ENCODE measurements around the gene TUBGCP3. TPM values are rescaled to one million over a fixed set of nuclear protein-coding genes. Genes with fewer than 3 reads are reported as not detected.

The TUBGCP3 gene
- total RNA-seq, 1 donor from 2014 or later, result 69.3 TPM

DNA sequence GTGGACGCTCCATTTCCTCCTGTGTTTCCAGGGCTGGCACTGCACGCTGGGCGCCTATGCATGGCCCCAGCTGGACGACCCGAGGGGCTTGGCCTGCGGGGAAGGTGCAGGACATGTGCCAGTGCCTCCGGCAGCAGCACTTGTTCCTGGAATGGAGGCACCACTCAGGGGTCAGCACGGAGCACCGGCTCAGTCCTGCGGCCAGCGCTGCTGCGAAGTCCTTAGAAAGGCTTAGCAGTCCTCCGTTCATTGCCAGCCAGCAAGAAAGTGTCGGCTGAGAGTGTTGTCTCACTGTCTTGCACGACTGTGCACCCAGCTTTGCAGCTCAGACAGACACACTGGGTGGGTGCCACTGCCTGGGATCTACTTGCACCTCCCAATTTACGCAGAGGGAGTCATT is 36.1 kb upstream of the TUBGCP3 start:
- no peaks in the 10 kb centered on the region for H3K9me3 Mint-ChIP-seq
- no peak overlapping the region for H3K27ac Mint-ChIP-seq
- H3K27me3 Mint-ChIP-seq, result peaks cover 2% of the 10 kb centered on the region
- H3K4me1 Mint-ChIP-seq, result no peaks in the 10 kb centered on the region
- H3K4me3 Mint-ChIP-seq, result no peak overlapping the region
- H3K36me3 Mint-ChIP-seq (ENCODE audit: low read depth), result no peaks in the 10 kb centered on the region
- intact Hi-C loops (cut with micrococcal nuclease), result no loop called here
- DNase-seq, result no peak

DNA sequence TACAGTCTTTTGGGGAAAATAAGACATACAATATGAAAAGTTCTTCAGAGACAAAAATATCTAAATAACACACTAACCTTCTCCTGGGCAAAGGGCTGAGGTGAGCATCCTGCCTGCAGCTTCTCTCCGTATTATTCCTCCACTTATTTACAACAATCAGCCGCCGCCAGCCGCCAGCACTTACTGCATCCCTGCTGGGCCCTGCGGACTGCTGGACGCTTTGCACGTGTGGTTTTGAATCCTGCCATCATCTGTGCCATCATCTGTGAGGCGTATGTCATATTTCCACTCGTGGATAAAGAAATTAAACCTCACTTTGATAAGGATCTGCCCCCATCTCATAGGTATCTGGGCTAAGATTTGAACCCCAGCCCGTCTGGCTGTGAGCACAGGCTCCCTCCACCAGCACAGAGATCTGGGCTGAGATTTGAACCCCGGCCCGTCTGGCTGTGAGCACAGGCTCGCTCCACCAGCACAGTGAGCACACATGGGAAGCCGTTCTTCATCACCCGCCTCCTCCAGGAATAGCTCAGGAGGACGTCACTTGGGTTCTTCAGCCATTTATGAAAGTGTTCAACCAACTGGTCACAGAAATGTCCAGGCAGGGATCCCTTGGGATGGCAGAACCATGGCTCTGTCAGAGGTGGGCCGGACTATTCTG is 35.2 kb upstream of the TUBGCP3 start:
- no peak for DNase-seq
- H3K36me3 Mint-ChIP-seq (ENCODE audit: low read depth), result no peaks in the 10 kb centered on the region
- H3K27ac Mint-ChIP-seq, result no peak overlapping the region
- intact Hi-C loops (cut with micrococcal nuclease), result no loop called here
- H3K4me3 Mint-ChIP-seq, result no peak overlapping the region
- no peaks in the 10 kb centered on the region for H3K9me3 Mint-ChIP-seq
- H3K4me1 Mint-ChIP-seq, result no peaks in the 10 kb centered on the region
- H3K27me3 Mint-ChIP-seq, result peaks cover under 1% of the 10 kb centered on the region

DNA sequence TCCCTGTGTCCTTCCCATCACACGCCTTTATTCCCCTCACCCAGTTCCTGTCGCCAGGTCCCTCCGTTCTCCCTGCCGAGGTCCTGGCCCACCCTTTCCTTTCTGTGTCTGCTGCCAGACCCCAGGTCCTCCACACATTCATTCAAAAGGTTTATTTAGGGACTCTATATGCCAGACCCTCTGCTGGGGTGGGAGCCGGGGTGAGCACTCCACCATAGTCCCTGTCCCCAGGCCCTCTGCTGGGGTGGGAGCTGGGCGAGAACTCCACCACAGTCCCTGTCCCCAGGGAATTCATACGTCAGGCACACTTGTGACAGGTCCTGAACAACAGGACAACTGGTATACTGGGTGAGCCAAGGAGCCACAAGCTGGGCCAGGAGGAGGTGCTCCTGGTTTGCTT is 34.4 kb upstream of the TUBGCP3 start:
- H3K4me1 Mint-ChIP-seq, result no peaks in the 10 kb centered on the region
- intact Hi-C loops (cut with micrococcal nuclease), result no loop called here
- no peak for DNase-seq

DNA sequence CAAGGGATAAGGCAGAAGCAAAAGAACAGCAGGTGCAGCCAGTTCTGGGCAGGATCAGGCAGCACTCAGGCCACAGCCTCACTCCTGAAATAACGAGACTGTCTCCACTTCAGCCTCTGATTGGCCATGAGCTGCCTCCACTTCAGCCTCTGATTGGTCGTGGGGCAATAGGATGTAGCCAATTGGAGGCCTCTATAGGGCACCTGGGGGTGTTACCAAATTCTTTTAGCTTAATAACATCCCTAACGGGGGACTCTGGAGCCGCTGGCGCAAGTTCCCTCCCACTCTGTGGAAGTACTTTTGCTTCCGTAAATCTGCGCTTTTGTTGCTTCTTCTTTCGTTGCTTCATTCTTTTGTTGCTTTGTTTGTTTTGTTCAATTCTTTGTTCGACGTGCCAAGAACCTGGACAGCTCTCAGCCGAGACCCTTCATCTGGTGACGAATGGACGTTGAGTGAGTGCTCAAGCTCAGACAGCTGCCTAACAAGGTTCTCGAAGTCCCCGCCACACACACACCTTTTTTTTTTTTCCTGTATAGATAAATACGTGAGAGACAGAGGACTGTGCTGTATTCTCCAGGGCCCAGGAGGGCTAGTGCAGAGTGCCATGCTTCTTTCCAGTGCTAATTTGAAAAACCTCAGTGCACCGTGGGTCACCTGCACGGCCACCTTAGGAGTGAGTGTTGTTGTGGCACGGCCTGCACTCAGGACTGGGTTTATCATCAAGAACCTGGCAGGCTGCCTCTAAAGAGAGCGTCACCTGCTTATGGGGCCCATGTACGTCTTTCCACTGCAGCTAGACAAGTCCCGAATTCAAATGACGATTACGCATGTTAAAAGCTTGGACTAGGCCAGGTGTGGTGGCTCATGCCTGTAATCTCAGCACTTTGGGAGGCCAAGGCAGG is 32.0 kb upstream of the TUBGCP3 start:
- Mint-ChIP-seq H3K27ac (no peak overlapping the region), H3K27me3 (peaks cover 3% of the 10 kb centered on the region), H3K4me1 (peaks cover 2% of the 10 kb centered on the region), H3K36me3 (ENCODE audit: low read depth) (no peaks in the 10 kb centered on the region), H3K4me3 (no peak overlapping the region), H3K9me3 (no peaks in the 10 kb centered on the region)
- no peak for DNase-seq
- intact Hi-C loops (cut with micrococcal nuclease), result no loop called here

More for the DNA sequence above, 34.4 kb upstream of the TUBGCP3 start:
- H3K27ac Mint-ChIP-seq, result no peak overlapping the region
- H3K9me3 Mint-ChIP-seq, result no peaks in the 10 kb centered on the region
- H3K4me3 Mint-ChIP-seq, result no peak overlapping the region
- H3K27me3 Mint-ChIP-seq, result no peaks in the 10 kb centered on the region
- H3K36me3 Mint-ChIP-seq (ENCODE audit: low read depth), result no peaks in the 10 kb centered on the region

DNA sequence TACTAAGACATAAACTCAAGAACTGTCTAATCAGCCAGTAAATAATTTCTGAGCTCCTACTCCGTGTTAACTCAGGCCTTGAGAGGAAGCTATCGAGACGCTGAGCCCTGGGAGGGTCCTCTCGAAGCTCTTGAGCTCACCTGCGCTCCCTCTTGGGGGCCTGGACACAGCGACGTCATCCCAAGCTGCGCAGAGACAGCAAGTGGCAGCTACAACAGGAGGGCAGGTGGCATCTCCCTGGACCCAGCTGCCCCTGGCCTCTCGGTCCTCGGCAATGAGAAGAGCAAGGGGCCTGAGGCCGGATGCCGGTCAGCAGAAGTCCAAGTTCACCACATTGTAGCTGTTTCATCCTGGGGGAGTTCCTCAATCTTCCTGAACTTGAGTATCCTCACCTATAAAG is 30.5 kb upstream of the TUBGCP3 start:
- Mint-ChIP-seq H3K9me3 (no peaks in the 10 kb centered on the region), H3K27ac (no peak overlapping the region), H3K4me1 (peaks cover 2% of the 10 kb centered on the region), H3K36me3 (ENCODE audit: low read depth) (no peaks in the 10 kb centered on the region), H3K4me3 (no peak overlapping the region), H3K27me3 (peaks cover 9% of the 10 kb centered on the region)
- DNase-seq, result no peak
- intact Hi-C loops (cut with micrococcal nuclease), result no loop called here

DNA sequence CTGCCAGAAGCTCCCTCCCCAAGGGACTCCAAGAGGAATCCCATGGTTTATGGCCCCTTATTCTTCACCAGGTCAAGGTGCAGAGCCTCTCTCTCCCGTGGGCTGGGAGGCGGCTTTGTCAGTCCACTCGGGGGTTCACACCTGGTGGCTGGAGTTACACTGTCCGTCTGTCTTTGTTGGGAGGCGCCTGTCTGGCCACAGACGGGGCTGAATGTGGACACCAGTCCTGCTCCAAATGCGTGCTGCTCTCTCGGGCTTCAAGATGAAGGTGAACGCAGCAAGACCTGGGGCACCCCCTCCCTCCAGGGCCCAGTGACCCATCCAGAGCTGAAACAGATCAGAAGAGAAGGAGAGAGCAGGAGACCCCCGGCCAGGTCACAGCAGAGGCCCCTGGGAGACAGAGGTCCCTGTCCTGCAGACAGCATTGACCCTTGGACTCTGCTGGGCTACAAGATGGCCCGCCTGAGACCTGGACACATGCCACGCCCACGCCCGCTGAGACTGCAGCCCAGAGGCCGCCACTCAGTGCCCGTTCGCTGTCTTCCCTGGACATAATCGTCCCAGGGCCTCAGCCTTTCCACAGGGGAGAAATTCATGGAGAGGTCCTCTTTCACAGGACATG is 29.9 kb upstream of the TUBGCP3 start:
- Mint-ChIP-seq H3K4me3 (no peak overlapping the region), H3K27me3 (peaks cover 9% of the 10 kb centered on the region), H3K4me1 (peaks cover 2% of the 10 kb centered on the region), H3K36me3 (ENCODE audit: low read depth) (no peaks in the 10 kb centered on the region), H3K9me3 (no peaks in the 10 kb centered on the region), H3K27ac (no peak overlapping the region)
- intact Hi-C loops (cut with micrococcal nuclease), result no loop called here
- DNase-seq, result no peak

DNA sequence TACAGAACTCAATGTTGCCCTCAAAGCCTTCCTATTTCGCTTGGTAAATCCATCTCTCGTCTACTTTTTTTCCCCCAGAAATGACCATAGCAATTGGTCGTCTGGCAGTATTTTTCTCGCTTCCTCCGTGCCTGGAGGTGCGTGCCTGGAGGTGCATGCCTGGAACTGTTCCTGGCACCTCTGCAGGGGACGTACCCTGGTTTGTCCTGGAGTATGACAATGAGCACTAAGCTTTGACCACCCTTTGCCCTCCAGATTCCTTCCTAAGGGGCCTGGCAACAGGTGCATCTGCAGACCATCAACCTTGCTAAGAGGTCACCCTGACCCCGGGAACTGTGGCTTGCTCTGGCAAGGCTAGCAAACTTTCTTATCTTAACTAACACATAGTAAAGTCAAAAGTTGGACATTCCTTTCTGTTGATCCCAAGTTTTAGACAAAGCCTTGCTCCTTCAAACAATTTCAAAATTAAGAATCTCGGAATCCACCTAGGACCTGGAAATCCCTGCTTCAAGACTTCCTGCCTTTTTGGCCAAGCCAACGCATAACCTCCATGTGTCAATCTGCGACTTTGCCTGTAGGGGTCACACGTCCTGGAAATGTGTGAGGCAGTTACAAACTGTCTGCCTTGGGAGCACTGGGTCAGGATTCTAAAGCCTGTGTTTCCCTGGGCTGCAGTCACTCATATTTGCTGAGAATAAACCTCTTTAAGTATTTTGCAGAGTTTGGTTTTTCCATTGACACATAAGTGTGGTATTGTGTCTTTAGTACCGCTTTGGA is 28.8 kb upstream of the TUBGCP3 start:
- Mint-ChIP-seq H3K4me3 (no peak overlapping the region), H3K4me1 (peaks cover 2% of the 10 kb centered on the region), H3K27me3 (peaks cover 13% of the 10 kb centered on the region), H3K27ac (no peak overlapping the region), H3K9me3 (no peaks in the 10 kb centered on the region), H3K36me3 (ENCODE audit: low read depth) (no peaks in the 10 kb centered on the region)
- DNase-seq, result peak; percentile 73
- intact Hi-C loops (cut with micrococcal nuclease), result no loop called here

DNA sequence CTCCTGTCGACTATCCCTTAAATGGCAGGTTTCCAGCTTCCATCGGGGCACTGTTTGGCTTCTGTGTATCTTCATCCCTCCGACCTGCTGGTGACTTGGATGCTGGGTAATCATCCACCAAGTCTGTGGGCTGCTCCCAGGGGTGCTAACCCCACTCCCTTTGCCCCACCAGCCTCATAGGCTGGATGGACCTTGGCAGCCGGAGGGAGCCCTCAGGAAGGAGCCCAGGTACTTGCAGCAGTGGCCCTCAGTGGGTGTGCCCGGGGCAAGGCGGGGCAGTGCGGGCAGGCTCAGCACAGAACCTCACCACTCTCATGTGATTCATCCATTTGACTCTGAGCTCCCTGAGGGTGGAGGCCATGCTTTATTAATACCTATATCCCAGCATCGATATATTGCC is 27.4 kb upstream of the TUBGCP3 start:
- H3K4me3 Mint-ChIP-seq, result no peak overlapping the region
- H3K9me3 Mint-ChIP-seq, result no peaks in the 10 kb centered on the region
- no peak overlapping the region for H3K27ac Mint-ChIP-seq
- no peak for DNase-seq
- no peaks in the 10 kb centered on the region for H3K36me3 Mint-ChIP-seq (ENCODE audit: low read depth)
- H3K27me3 Mint-ChIP-seq, result peaks cover 14% of the 10 kb centered on the region
- peaks cover 2% of the 10 kb centered on the region for H3K4me1 Mint-ChIP-seq
- intact Hi-C loops (cut with micrococcal nuclease), result no loop called here

DNA sequence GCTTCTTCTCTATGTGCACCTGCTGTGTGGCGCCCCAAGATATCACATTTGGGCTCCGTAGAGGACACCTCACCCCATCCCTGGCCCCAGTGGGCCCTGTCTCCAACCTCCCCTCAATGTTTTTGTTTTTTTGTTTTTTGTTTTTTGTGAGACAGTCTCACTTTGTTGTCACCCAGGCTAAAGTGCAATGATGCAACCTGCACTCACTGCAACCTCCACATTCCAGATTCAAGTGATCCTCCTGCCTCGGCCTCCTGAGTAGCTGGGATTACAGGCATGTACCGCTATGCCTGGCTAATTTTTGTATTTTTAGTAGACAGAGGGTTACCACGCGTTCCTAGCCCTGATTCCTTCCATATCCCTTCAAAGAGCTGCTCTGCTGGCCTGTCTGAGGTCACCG is 26.9 kb upstream of the TUBGCP3 start:
- DNase-seq, result no peak
- H3K4me3 Mint-ChIP-seq, result no peak overlapping the region
- no peaks in the 10 kb centered on the region for H3K36me3 Mint-ChIP-seq (ENCODE audit: low read depth)
- no peak overlapping the region for H3K27ac Mint-ChIP-seq
- H3K4me1 Mint-ChIP-seq, result peaks cover 2% of the 10 kb centered on the region
- H3K27me3 Mint-ChIP-seq, result peaks cover 16% of the 10 kb centered on the region
- no peaks in the 10 kb centered on the region for H3K9me3 Mint-ChIP-seq
- intact Hi-C loops (cut with micrococcal nuclease), result no loop called here

DNA sequence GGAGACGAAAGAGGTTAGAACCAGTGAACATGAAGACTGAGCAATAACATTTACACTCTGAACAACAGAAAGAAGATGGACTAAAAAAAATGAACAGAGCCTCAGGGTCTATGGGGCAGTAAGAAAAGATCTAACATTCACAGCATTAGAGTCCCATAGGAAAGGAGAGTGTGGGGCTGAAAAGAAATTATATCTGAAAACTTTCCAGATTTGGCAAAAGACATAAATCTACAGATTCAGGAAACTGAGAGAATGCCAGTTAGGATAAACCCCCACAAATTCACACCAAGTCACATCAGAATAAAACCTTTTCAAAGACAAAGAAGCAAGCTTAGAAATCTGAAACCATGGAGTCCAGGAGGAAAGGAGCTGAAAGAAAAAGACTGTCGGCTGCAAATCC is 20.3 kb upstream of the TUBGCP3 start:
- H3K36me3 Mint-ChIP-seq (ENCODE audit: low read depth), result no peaks in the 10 kb centered on the region
- H3K9me3 Mint-ChIP-seq, result no peaks in the 10 kb centered on the region
- intact Hi-C loops (cut with micrococcal nuclease), result loop anchor here (5.0 to 10.0 kb wide), 4 partner anchors 96 to 1133 kb away; no protein-coding TSS in a partner anchor
- peaks cover 42% of the 10 kb centered on the region for H3K27me3 Mint-ChIP-seq
- H3K4me3 Mint-ChIP-seq, result no peak overlapping the region
- H3K4me1 Mint-ChIP-seq, result peaks cover 7% of the 10 kb centered on the region
- no peak for DNase-seq
- H3K27ac Mint-ChIP-seq, result no peak overlapping the region

DNA sequence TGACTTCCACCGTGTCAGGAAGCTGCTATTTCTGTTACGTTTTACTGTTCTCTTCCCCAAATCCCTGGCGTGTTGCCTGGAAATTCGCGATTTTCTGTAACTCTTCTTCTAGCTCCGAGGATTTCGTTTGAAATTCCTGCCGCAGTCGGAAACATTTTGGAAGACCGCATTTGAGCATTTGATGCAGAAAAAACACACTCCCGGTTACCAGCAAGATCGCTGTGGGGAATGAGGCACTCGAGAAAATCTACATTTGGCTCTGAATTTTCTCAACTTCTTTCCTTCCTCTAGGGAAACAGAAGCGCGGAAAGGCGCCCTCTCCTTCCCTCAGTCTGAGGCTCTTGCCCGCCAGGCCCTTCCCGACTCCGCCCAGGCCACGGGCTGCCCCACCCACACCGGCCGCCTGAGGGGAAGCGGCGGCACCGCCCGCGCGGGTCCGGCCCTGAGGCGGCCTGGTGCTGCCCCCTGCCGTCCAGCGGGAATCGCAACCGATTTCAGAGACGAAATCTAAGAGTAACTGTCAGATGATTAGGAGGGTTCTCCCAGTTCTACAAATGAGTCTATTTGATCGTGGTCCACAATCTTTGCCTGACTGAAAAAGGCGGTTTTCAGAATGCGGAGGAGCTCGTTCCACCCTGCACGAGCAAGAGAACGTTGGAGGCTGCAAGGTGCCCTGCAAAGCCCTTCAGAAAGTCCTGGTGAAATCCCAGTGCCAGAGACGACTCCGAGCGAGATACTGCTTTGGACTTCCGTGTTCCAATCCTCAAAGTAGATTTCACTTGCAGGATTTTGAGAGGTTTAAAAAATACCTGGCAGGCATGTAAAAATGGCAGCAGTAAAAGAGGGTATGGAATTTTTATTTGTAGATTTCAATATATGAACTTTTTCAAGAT is 18.4 kb upstream of the TUBGCP3 start:
- Mint-ChIP-seq H3K4me1 (peaks cover 7% of the 10 kb centered on the region), H3K4me3 (peak overlapping the region; percentile 87), H3K27me3 (peaks cover 42% of the 10 kb centered on the region), H3K36me3 (ENCODE audit: low read depth) (no peaks in the 10 kb centered on the region), H3K27ac (peak overlapping the region; percentile 47), H3K9me3 (no peaks in the 10 kb centered on the region)
- peak; percentile 97 for DNase-seq
- intact Hi-C loops (cut with micrococcal nuclease), result loop anchor here (1.0 to 10.0 kb wide), 5 partner anchors 18 to 1132 kb away; partner anchors contain the start of gene TUBGCP3

DNA sequence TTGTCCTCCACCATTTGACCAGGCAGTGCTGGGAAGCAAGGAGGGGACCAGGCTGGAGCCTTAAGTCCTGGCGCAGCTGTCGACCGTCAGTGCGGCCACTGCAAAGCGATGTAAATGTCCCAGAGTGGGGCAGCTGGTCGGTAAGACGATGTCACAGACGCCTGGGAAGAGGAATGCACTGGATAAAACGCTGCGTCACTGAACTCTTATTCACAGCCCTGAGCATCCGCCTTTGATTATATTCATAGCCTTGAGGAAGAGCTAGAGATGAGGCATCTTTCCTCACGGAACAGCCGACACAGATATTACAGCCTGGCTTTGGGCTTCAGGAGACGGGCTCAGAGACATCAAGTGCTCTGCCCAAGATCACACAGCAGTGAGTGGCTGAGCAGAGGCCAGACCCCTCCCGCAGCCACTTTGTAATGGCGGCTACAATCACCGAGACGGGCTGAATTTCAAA is 17.6 kb upstream of the TUBGCP3 start:
- Mint-ChIP-seq H3K4me3 (peak overlapping the region; percentile 87), H3K27me3 (peaks cover 42% of the 10 kb centered on the region), H3K4me1 (peaks cover 7% of the 10 kb centered on the region), H3K9me3 (no peaks in the 10 kb centered on the region), H3K27ac (no peak overlapping the region), H3K36me3 (ENCODE audit: low read depth) (no peaks in the 10 kb centered on the region)
- intact Hi-C loops (cut with micrococcal nuclease), result loop anchor here (5.0 to 10.0 kb wide), 4 partner anchors 93 to 1131 kb away; no protein-coding TSS in a partner anchor
- DNase-seq, result no peak

All from activated CD4-positive, alpha-beta T cell treated with anti-CD3 and anti-CD28 coated beads, Interleukin-2, amount 10 ng/mL, durations not matched to agents 24 days and 14 days (primary cell).